IgD-negative memory B cell (primary cell): Measurements from ENCODE around the gene CT47C1. TPM values are rescaled to one million over a fixed set of nuclear protein-coding genes. Genes with fewer than 3 reads are reported as not detected.
A peak's percentile ranks its signal among the peaks of the same experiment; 100 is the strongest.
"Not testable (repeated sequence)": the region's sequence is repeated elsewhere in the genome, so short reads cannot be mapped to it uniquely, and the experiment has no call there.

Source experiments
- H3K27ac Mint-ChIP-seq, 3 donors: one replicate each; pipeline ENCODE4 v1.8.0; 2020 to 2022; ENCODE audit warnings: mild to moderate bottlenecking in 3 of 3, mixed read lengths in 3 of 3, moderate library complexity in 1 of 3
- H3K27me3 Mint-ChIP-seq: one replicate; pipeline ENCODE4 v1.8.0; 2021; ENCODE audit warnings: mixed read lengths
- H3K36me3 Mint-ChIP-seq: one replicate; pipeline ENCODE4 v1.8.0; 2020; ENCODE audit warnings: mild to moderate bottlenecking, mixed read lengths
- H3K4me1 Mint-ChIP-seq, 3 donors: one replicate each; pipeline ENCODE4 v1.8.0; 2020 to 2022; ENCODE audit warnings: mixed read lengths in 3 of 3, mild to moderate bottlenecking in 1 of 3
- H3K4me3 Mint-ChIP-seq, 4 donors: one replicate each; pipeline ENCODE4 v1.8.0; 2020 to 2022; ENCODE audit warnings: mild to moderate bottlenecking in 4 of 4, mixed read lengths in 4 of 4, moderate library complexity in 3 of 4
- H3K9me3 Mint-ChIP-seq, 3 donors: one replicate each; pipeline ENCODE4 v1.8.0; 2020 to 2021; ENCODE audit warnings: mixed read lengths in 3 of 3, mild to moderate bottlenecking in 1 of 3
- polyA plus RNA-seq: library from polyadenylated mRNA; unstranded; fragments of 300-500 nt; fragmentation: Illumina TruSeq; gene quantifications from one replicate; pipeline ENCODE4 v1.2.3, GENCODE V29; 2021

CT47C1 gene
- not detected for polyA plus RNA-seq

DNA sequence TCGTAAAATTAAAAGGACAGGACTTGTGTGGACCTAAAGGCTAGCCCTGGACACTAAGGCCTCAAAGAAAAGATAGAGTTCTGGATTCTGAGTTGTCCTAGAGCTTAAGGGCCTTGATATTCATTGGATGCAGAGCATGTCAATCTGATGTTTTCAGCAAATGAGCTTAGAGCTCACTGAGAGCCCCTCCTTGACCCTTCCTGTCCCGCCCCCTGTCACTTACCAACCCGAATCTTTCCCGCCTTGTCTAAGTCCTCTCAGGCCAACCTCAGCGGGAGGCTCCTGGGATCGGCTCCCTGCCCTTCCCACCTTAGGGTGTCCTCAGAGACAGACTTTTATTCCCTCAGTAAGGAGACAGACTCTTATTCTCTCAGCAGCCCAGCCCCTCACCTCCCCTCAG lies at the start of gene CT47C1:
Gene CT47C1, plus strand, starts transcription at position 250 of the 400 bp plus-strand sequence. CDS start 233 bp downstream, outside the sequence.
- H3K4me3 Mint-ChIP-seq, result peak within 1 kb of the TSS in 1 of 4 donors; percentile 35

DNA sequence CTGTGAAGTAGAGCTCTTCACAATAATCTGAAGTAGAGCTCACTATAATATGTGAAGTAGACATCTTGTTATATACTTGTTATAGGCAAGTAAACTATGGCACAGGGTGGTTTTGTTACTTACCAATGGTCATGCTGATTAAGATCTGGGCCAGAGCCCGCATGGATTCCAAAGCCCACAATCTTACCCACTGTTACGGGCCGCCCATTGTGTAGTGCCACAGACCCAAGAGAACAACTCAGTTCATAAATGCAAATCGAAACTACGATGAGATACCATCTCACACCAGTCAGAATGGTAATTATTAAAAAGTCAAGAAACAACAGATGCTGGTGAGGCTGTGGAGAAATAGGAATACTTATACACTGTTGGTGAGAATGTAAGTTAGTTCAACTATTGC lies 46.9 kb upstream of the CT47C1 start:
- Mint-ChIP-seq H3K4me1 (no peaks in the 10 kb centered on the region), H3K27me3 (no peaks in the 10 kb centered on the region), H3K4me3 (no peak overlapping the region), H3K9me3 (no peaks in the 10 kb centered on the region), H3K36me3 (no peaks in the 10 kb centered on the region), H3K27ac (no peak overlapping the region)

More for the DNA sequence above, at the start of gene CT47C1:
- no peaks in the 10 kb centered on the region for H3K36me3 Mint-ChIP-seq
- H3K27me3 Mint-ChIP-seq, result no peaks in the 10 kb centered on the region
- peak within 1 kb of the TSS in 1 of 3 donors; percentile 50 for H3K27ac Mint-ChIP-seq
- peaks cover 0 to 12% (median 8%) of the 10 kb centered on the region in 3 donors for H3K4me1 Mint-ChIP-seq
- no peaks in the 10 kb centered on the region for H3K9me3 Mint-ChIP-seq

GRCh38 chrX:119026344-119026743 lies 46.4 kb upstream of the CT47C1 start:
- not testable (repeated sequence) for H3K27me3 Mint-ChIP-seq, H3K36me3 Mint-ChIP-seq, H3K4me3 Mint-ChIP-seq, H3K4me1 Mint-ChIP-seq, H3K27ac Mint-ChIP-seq, H3K9me3 Mint-ChIP-seq

GRCh38 chrX:119027960-119028732 lies 44.6 kb upstream of the CT47C1 start:
- H3K9me3 Mint-ChIP-seq, H3K27me3 Mint-ChIP-seq, H3K27ac Mint-ChIP-seq, H3K4me3 Mint-ChIP-seq, H3K4me1 Mint-ChIP-seq, H3K36me3 Mint-ChIP-seq: not testable (repeated sequence)

- no peak overlapping the region for H3K27ac Mint-ChIP-seq
- H3K27me3 Mint-ChIP-seq, result no peaks in the 10 kb centered on the region
- peaks cover 0 to 7% (median 0%) of the 10 kb centered on the region in 3 donors for H3K9me3 Mint-ChIP-seq
- no peaks in the 10 kb centered on the region for H3K36me3 Mint-ChIP-seq
- H3K4me3 Mint-ChIP-seq, result no peak overlapping the region
- H3K4me1 Mint-ChIP-seq, result no peaks in the 10 kb centered on the region
Observed at GRCh38 chrX:119028733-119029330, 44.0 kb upstream of the CT47C1 start.

DNA sequence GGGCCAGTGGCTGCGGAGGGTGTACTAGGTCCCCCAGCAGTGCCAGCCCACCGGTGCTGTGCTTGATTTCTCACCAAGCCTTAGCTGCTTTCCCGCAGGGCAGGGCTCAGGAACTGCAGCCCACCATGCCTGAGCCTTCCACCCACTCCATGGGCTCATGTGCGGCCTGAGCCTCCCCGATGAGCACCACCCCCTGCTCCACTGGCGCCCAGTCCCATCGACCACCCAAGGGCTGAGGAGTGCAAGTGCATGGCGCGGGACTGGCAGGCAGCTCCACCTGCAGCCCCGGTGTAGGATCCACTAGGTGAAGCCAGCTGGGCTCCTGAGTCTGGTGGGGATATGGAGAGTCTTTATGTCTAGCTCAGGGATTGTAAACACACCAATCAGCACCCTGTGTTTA lies 43.1 kb upstream of the CT47C1 start:
- H3K27ac Mint-ChIP-seq, H3K27me3 Mint-ChIP-seq, H3K4me3 Mint-ChIP-seq, H3K4me1 Mint-ChIP-seq, H3K36me3 Mint-ChIP-seq, H3K9me3 Mint-ChIP-seq: not testable (repeated sequence)

DNA sequence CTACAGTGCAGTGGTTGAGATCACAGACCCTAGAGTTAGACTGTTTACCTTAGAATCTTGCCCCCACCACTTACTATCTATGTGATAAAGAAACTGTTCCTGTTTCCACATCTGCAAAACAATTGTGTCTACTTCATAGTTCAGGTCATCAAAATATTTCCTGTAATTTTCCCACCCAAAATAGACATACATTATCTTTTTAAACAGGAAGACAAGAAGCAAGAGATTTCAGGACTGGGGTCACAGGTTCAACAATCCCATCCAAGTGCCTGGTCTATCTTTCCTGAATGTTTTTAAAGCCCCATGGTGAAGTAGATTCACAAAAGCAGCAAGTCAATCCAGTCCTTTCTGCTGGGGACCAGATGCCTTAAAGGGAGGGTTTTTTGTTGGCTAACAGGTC lies 41.8 kb upstream of the CT47C1 start:
- no peak overlapping the region for H3K4me3 Mint-ChIP-seq
- H3K27me3 Mint-ChIP-seq, result no peaks in the 10 kb centered on the region
- no peak overlapping the region for H3K27ac Mint-ChIP-seq
- no peaks in the 10 kb centered on the region for H3K4me1 Mint-ChIP-seq
- peaks cover 4 to 9% (median 4%) of the 10 kb centered on the region in 3 donors for H3K9me3 Mint-ChIP-seq
- no peaks in the 10 kb centered on the region for H3K36me3 Mint-ChIP-seq

GRCh38 chrX:119036107-119037029 lies 36.4 kb upstream of the CT47C1 start:
- H3K36me3 Mint-ChIP-seq, result no peaks in the 10 kb centered on the region
- no peaks in the 10 kb centered on the region for H3K4me1 Mint-ChIP-seq
- H3K27ac Mint-ChIP-seq, result no peak overlapping the region
- H3K4me3 Mint-ChIP-seq, result peak overlapping the region in 1 of 4 donors; percentile 37
- peaks cover 3% of the 10 kb centered on the region for H3K27me3 Mint-ChIP-seq
- peaks cover 4 to 9% (median 4%) of the 10 kb centered on the region in 3 donors for H3K9me3 Mint-ChIP-seq

GRCh38 chrX:119040432-119040831 lies 32.4 kb upstream of the CT47C1 start:
- Mint-ChIP-seq H3K4me3 (no peak overlapping the region), H3K36me3 (no peaks in the 10 kb centered on the region), H3K9me3 (no peaks in the 10 kb centered on the region), H3K27ac (no peak overlapping the region), H3K27me3 (peaks cover 8% of the 10 kb centered on the region), H3K4me1 (no peaks in the 10 kb centered on the region)

DNA sequence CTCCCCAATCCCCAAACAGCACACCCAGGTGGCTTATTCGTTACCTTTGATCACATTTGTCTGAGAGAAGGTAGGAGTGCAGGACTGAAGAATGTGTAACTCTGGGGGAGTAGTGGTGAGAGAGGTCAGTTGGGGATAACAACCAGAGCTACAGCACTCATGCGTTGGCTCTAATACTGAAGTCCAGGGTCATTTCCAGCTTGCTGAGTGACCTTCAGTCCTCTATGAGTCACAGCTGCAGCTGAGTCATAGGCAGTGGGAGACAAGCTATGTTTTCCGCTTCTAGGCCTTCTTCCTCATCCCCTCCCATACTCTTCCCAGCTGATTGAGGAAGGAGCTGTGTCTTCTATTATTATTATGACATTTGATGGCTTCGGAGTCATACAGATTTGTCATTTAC lies 31.6 kb upstream of the CT47C1 start:
- Mint-ChIP-seq H3K36me3 (no peaks in the 10 kb centered on the region), H3K27ac (no peak overlapping the region), H3K4me3 (no peak overlapping the region), H3K4me1 (no peaks in the 10 kb centered on the region), H3K9me3 (no peaks in the 10 kb centered on the region), H3K27me3 (peaks cover 8% of the 10 kb centered on the region)

GRCh38 chrX:119042040-119042439 lies 30.8 kb upstream of the CT47C1 start:
- peaks cover 0 to 2% (median 0%) of the 10 kb centered on the region in 3 donors for H3K9me3 Mint-ChIP-seq
- H3K4me1 Mint-ChIP-seq, result no peaks in the 10 kb centered on the region
- no peak overlapping the region for H3K27ac Mint-ChIP-seq
- peaks cover 8% of the 10 kb centered on the region for H3K27me3 Mint-ChIP-seq
- no peaks in the 10 kb centered on the region for H3K36me3 Mint-ChIP-seq
- H3K4me3 Mint-ChIP-seq, result no peak overlapping the region

DNA sequence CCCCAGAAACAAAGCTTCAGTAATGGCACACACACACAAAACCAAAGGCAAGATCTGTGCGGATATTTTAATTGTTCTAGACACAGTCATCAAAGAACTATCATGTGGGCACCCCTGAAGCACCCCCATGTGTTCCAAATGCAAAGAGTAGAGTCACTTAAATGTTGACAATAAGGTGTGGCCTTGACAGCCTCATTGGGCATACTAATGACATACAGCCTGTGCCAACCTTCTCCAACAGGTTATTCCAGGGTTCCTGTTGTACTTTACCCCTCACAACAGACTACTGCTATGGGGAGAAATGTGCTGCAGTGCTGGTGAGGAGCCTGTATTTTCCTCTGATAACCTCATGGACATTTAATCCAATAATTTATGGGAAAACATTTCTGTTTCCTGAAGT lies 29.8 kb upstream of the CT47C1 start:
- Mint-ChIP-seq H3K4me3 (no peak overlapping the region), H3K9me3 (peaks cover 0 to 2% (median 0%) of the 10 kb centered on the region in 3 donors), H3K27ac (no peak overlapping the region), H3K4me1 (no peaks in the 10 kb centered on the region), H3K27me3 (peaks cover 8% of the 10 kb centered on the region), H3K36me3 (no peaks in the 10 kb centered on the region)

DNA sequence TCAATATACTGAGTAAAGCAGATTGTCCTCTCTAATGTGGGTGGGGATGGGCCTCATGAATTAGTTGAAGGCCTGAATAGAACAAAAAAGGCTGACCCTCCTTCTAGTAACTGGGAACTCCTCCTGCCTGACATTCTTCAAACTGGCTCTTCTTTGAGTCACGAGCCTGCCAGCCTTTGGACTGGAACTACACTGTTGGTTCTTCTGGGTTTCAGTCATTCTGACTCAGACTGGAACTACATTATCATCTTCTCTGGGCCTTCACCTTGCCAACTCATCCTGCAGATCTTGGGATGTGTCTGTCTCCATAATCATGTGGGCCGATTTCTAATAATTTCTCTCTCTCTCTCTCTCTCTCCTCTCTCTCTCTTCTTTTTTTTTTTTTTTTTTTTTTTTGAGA lies 26.9 kb upstream of the CT47C1 start:
- Mint-ChIP-seq H3K36me3 (peaks cover 2% of the 10 kb centered on the region), H3K9me3 (peaks cover 0 to 6% (median 2%) of the 10 kb centered on the region in 3 donors), H3K4me3 (no peak overlapping the region), H3K27me3 (peaks cover 9% of the 10 kb centered on the region), H3K27ac (no peak overlapping the region), H3K4me1 (no peaks in the 10 kb centered on the region)

GRCh38 chrX:119055687-119056086 lies 17.1 kb upstream of the CT47C1 start:
- no peaks in the 10 kb centered on the region for H3K36me3 Mint-ChIP-seq

DNA sequence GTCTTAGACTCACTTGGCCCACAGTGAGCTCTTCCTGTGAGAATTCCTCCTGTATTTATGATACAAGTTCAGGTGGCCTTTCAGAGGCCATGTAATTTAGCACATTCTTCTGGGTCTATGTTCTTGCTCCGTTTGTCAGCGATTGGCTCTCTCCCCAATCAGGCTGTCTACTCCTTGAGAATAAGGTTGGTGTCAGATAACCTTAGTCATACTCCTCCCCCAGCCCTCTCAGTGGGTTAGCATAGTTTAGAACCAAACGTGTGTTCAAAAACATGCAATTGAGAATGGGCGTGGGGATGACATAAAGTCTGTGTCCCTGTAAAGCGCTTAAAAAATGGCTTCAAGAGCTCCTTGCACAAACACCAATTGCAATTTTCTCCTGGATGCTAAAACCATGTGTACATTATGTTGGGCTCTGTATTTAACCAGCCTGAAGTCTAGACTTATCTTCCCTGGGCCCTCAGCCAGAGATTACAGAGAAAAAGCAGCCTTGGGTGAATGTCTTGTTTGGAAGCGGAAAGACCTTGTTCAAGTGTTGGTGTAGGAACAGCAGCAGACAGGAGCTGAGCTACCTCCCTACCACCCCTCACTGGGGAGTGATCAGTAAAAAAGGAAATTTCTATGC lies 9.9 kb upstream of the CT47C1 start:
- Mint-ChIP-seq H3K27ac (no peak overlapping the region), H3K9me3 (no peaks in the 10 kb centered on the region), H3K36me3 (no peaks in the 10 kb centered on the region), H3K4me1 (no peaks in the 10 kb centered on the region), H3K4me3 (no peak overlapping the region), H3K27me3 (peaks cover 9% of the 10 kb centered on the region)

More at GRCh38 chrX:119055687-119056086, 17.1 kb upstream of the CT47C1 start:
- Mint-ChIP-seq H3K4me1 (no peaks in the 10 kb centered on the region), H3K27me3 (peaks cover 11% of the 10 kb centered on the region), H3K27ac (no peak overlapping the region), H3K4me3 (no peak overlapping the region), H3K9me3 (no peaks in the 10 kb centered on the region)
